Fibroblast of lung (primary cell): ENCODE measurements around the gene OARD1. TPM values are rescaled to one million over a fixed set of nuclear protein-coding genes. Genes with fewer than 3 reads are reported as not detected.

Experiments
- DNase-seq, 2 donors: peaks; one replicate each; pipeline versions ENCODE4 v3.0.0 to v3.0.0-alpha.2; 2010; ENCODE audit warnings: low read depth in 2 of 2
- H2AFZ ChIP-seq: 2 replicates; pipeline ENCODE4 v1.5.1; 2012; ENCODE audit warnings: low read length, control low read depth, inconsistent platforms
- H3K27ac ChIP-seq: 2 replicates; pipeline ENCODE4 v1.5.1; 2011; ENCODE audit warnings: low read length, control low read depth; ENCODE audit not compliant: insufficient read depth
- H3K27me3 ChIP-seq: 2 replicates; pipeline ENCODE4 v1.5.1; 2011; ENCODE audit warnings: mild to moderate bottlenecking, low read length; ENCODE audit not compliant: control insufficient read depth, insufficient read depth
- H3K36me3 ChIP-seq: 2 replicates; pipeline ENCODE4 v1.5.1; 2011; ENCODE audit warnings: low read length; ENCODE audit not compliant: control insufficient read depth, insufficient read depth
- H3K4me1 ChIP-seq: 2 replicates; pipeline ENCODE4 v1.5.1; 2011; ENCODE audit warnings: low read length; ENCODE audit not compliant: control insufficient read depth, insufficient read depth; ENCODE audit errors: extremely low read depth
- H3K4me2 ChIP-seq: 2 replicates; pipeline ENCODE4 v1.5.1; 2011; ENCODE audit warnings: low read length, control low read depth; ENCODE audit not compliant: insufficient read depth; ENCODE audit errors: extremely low read depth
- H3K4me3 ChIP-seq, 4 experiments: fragments of 200-600 bp in 1 of 4; sonication (generic) in 1 of 4; replicated peaks in 1 of 4; 2 replicates each; pipeline ENCODE4 v1.5.1; 2011 to 2016; ENCODE audit warnings: low read length in 4 of 4, low read depth in 3 of 4, mild to moderate bottlenecking in 3 of 4, control low read depth in 2 of 4, inconsistent platforms in 1 of 4, mixed read lengths in 1 of 4; ENCODE audit not compliant: insufficient read depth in 1 of 4; ENCODE audit errors: control extremely low read depth in 1 of 4
- H3K79me2 ChIP-seq: 2 replicates; pipeline ENCODE4 v1.5.1; 2012; ENCODE audit warnings: mild to moderate bottlenecking, low read length, inconsistent platforms; ENCODE audit not compliant: control insufficient read depth, insufficient read depth
- H3K9ac ChIP-seq: 2 replicates; pipeline ENCODE4 v1.5.1; 2011; ENCODE audit warnings: mild to moderate bottlenecking, low read length, control low read depth; ENCODE audit not compliant: insufficient read depth
- H3K9me3 ChIP-seq: 2 replicates; pipeline ENCODE4 v1.5.1; 2012; ENCODE audit warnings: low read depth, low read length; ENCODE audit not compliant: control insufficient read depth, insufficient read depth
- H4K20me1 ChIP-seq: 2 replicates; pipeline ENCODE4 v1.5.1; 2011; ENCODE audit warnings: low read length; ENCODE audit not compliant: control insufficient read depth, insufficient read depth; ENCODE audit errors: extremely low read depth
- CTCF ChIP-seq, 2 donors: IDR thresholded peaks in 1 of 2; conservative IDR thresholded peaks in 1 of 2; 1 replicate in 1 of 2; 2 replicates in 1 of 2; pipeline ENCODE4 v1.5.1; 2011 to 2012; ENCODE audit warnings: low read length in 2 of 2, control low read depth in 1 of 2, inconsistent platforms in 1 of 2, low read depth in 1 of 2, mild to moderate bottlenecking in 1 of 2
- EZH2 ChIP-seq: IDR thresholded peaks from 2 replicates; pipeline ENCODE4 v1.5.1; 2012; ENCODE audit warnings: low read length, control low read depth, mild to moderate bottlenecking; ENCODE audit errors: missing control alignments
- polyA plus RNA-seq, 2 donors: library from polyadenylated mRNA; depleted of rRNA in 1 of 2; stranded (reverse) in 1 of 2; unstranded in 1 of 2; fragments of >200 nt; gene quantifications; 2 replicates each; pipeline ENCODE4 v1.2.1, GENCODE V29; 2011 to 2012; ENCODE audit warnings: missing spikeins in 1 of 2
- total RNA-seq: library from RNA; depleted of rRNA; stranded (reverse); fragments of >200 nt; gene quantifications from 2 replicates; pipeline ENCODE4 v1.2.1, GENCODE V29; 2014

The OARD1 gene
- total and polyA plus RNA-seq, 2 donors (not counting 1 experiment from before 2014, with no cell fraction given), result 9.8 to 12.4 TPM

GRCh38 chr6:41079080-41079479, 6.9 kb upstream of the OARD1 start:
- H4K20me1 ChIP-seq, result no peaks in the 10 kb centered on the region
- no peak overlapping the region for H3K4me3 ChIP-seq
- no peak for DNase-seq
- no peak overlapping the region for H3K27ac ChIP-seq
- no peak overlapping the region for H3K9ac ChIP-seq
- H3K27me3 ChIP-seq, result no peaks in the 10 kb centered on the region
- H3K79me2 ChIP-seq, result peaks cover 55% of the 10 kb centered on the region
- peaks cover 3% of the 10 kb centered on the region for H3K4me1 ChIP-seq
- no peaks in the 10 kb centered on the region for H3K9me3 ChIP-seq
- peaks cover 8% of the 10 kb centered on the region for H3K36me3 ChIP-seq
- H2AFZ ChIP-seq, result no peak overlapping the region
- no peak for TF ChIP-seq EZH2
- no peak for TF ChIP-seq CTCF (conservative IDR thresholded peaks at IDR 0.05 in 1 of 2, IDR thresholded peaks at IDR 0.05 in 1 of 2; ENCODE audit: low read depth in 1 of 2, low read length in 2 of 2)
- no peak overlapping the region for H3K4me2 ChIP-seq

GRCh38 chr6:41078101-41078500, 5.9 kb upstream of the OARD1 start:
- no peak overlapping the region for H3K4me2 ChIP-seq
- no peak overlapping the region for H3K27ac ChIP-seq
- H4K20me1 ChIP-seq, result no peaks in the 10 kb centered on the region
- peaks cover 6% of the 10 kb centered on the region for H3K36me3 ChIP-seq
- H3K9me3 ChIP-seq, result no peaks in the 10 kb centered on the region
- no peak overlapping the region for H3K4me3 ChIP-seq
- no peak for TF ChIP-seq CTCF (conservative IDR thresholded peaks at IDR 0.05 in 1 of 2, IDR thresholded peaks at IDR 0.05 in 1 of 2; ENCODE audit: low read depth in 1 of 2, low read length in 2 of 2)
- TF ChIP-seq EZH2, result no peak
- no peak for DNase-seq
- H3K79me2 ChIP-seq, result peaks cover 60% of the 10 kb centered on the region
- H3K4me1 ChIP-seq, result peaks cover 3% of the 10 kb centered on the region
- no peak overlapping the region for H3K9ac ChIP-seq
- no peak overlapping the region for H2AFZ ChIP-seq
- no peaks in the 10 kb centered on the region for H3K27me3 ChIP-seq

- H3K4me1 ChIP-seq, result peaks cover 3% of the 10 kb centered on the region
- no peak overlapping the region for H3K4me2 ChIP-seq
- no peaks in the 10 kb centered on the region for H3K9me3 ChIP-seq
- no peaks in the 10 kb centered on the region for H3K27me3 ChIP-seq
- H2AFZ ChIP-seq, result no peak overlapping the region
- TF ChIP-seq CTCF (conservative IDR thresholded peaks at IDR 0.05 in 1 of 2, IDR thresholded peaks at IDR 0.05 in 1 of 2; ENCODE audit: low read depth in 1 of 2, low read length in 2 of 2) (no peak), EZH2 (no peak)
- peaks cover 6% of the 10 kb centered on the region for H3K36me3 ChIP-seq
- DNase-seq, result no peak
- H4K20me1 ChIP-seq, result no peaks in the 10 kb centered on the region
- no peak overlapping the region for H3K4me3 ChIP-seq
- no peak overlapping the region for H3K9ac ChIP-seq
- H3K79me2 ChIP-seq, result peaks cover 60% of the 10 kb centered on the region
- no peak overlapping the region for H3K27ac ChIP-seq
These were observed 5.4 kb upstream of the OARD1 start for GRCh38 chr6:41077536-41077935.
